Kidney (tissue), 14 donors: ENCODE measurements around the gene MMP2. TPM values are rescaled to one million over a fixed set of nuclear protein-coding genes. Genes with fewer than 3 reads are reported as not detected.

ENCODE experiments used
- DNase-seq, 5 donors: peaks; one replicate each; pipeline ENCODE4 v3.0.0-alpha.2; 2013 to 2020
- FAIRE-seq: peaks from 2 replicates; lab custom pipeline; 2012; peaks lifted over from hg19 to GRCh38; lab: Jason Lieb, UNC
- H3K27ac ChIP-seq, 2 donors: one replicate each; pipeline ENCODE4 v1.7.0; 2013; ENCODE audit warnings: low read depth in 2 of 2, low read length in 2 of 2, inconsistent platforms in 1 of 2
- H3K27me3 ChIP-seq: one replicate; pipeline ENCODE4 v1.7.1; 2013; ENCODE audit warnings: low read length, inconsistent platforms; ENCODE audit not compliant: control insufficient read depth, insufficient read depth
- H3K36me3 ChIP-seq, 3 donors: one replicate each; pipeline versions ENCODE4 v1.7.0 to v1.7.1; 2013; ENCODE audit warnings: low read length in 3 of 3, control low read depth in 1 of 3, inconsistent platforms in 1 of 3; ENCODE audit not compliant: insufficient read depth in 3 of 3, control insufficient read depth in 2 of 3
- H3K4me1 ChIP-seq, 3 donors: one replicate each; pipeline versions ENCODE4 v1.7.0 to v1.7.1; 2013; ENCODE audit warnings: low read length in 3 of 3, inconsistent platforms in 1 of 3, low read depth in 1 of 3; ENCODE audit not compliant: control insufficient read depth in 2 of 3, insufficient read depth in 2 of 3
- H3K4me3 ChIP-seq, 3 donors: one replicate each; pipeline versions ENCODE4 v1.7.0 to v1.8.1; 2013; ENCODE audit warnings: low read length in 3 of 3, control low read depth in 1 of 3, inconsistent platforms in 1 of 3
- H3K9ac ChIP-seq, 3 donors: one replicate each; pipeline versions ENCODE4 v1.7.0 to v1.7.1; 2013; ENCODE audit warnings: low read length in 3 of 3, control low read depth in 1 of 3, inconsistent platforms in 1 of 3
- H3K9me3 ChIP-seq, 3 donors: one replicate each; pipeline versions ENCODE4 v1.7.0 to v1.7.1; 2013; ENCODE audit warnings: low read length in 3 of 3, control low read depth in 1 of 3, inconsistent platforms in 1 of 3; ENCODE audit not compliant: control insufficient read depth in 2 of 3, insufficient read depth in 1 of 3
- intact Hi-C: fragments of 100-400 bp; cut with DNase I; formaldehyde crosslinking; loops from one replicate; pipeline ENCODE4 v1.11.1; 2022
- polyA plus RNA-seq: library from polyadenylated mRNA; stranded (reverse); fragments of 350-450 nt; fragmentation: Illumina TruSeq; extraction: RNeasy Lipid Tissue Mini Kit (QIAGEN cat#74804); gene quantifications from one replicate; pipeline ENCODE4 v1.2.3, GENCODE V29; 2014; ENCODE audit warnings: low read depth, low replicate concordance; ENCODE audit not compliant: insufficient read depth
- total RNA-seq: library from RNA; stranded (reverse); fragmentation: NEBNext Ultra II Directional; extraction: Animal tissue kit (Norgen Biotek cat#: 25700); gene quantifications from one replicate; pipeline ENCODE4 v1.2.1, GENCODE V29; 2021
- TF ChIP-seq, protein P1 (sequence below): IDR thresholded peaks from 3 replicates; pipeline ENCODE4 v1.5.1; 2012; ENCODE audit warnings: mild to moderate bottlenecking, moderate library complexity, borderline replicate concordance; ENCODE audit not compliant: insufficient read depth; ENCODE audit errors: extremely low read depth
- donor health status: control.
- donor health status: control.
- donor health status: control.
- donor health status: control.
- donor health status: control.
- donor health status: DM: yes; HTN: yes; CAD: no.
- donor health status: Normal renal cell carcinoma (clear cell type).

Gene MMP2
- total and polyA plus RNA-seq, 2 donors from 2014 or later = 44.3 to 101 TPM

DNA sequence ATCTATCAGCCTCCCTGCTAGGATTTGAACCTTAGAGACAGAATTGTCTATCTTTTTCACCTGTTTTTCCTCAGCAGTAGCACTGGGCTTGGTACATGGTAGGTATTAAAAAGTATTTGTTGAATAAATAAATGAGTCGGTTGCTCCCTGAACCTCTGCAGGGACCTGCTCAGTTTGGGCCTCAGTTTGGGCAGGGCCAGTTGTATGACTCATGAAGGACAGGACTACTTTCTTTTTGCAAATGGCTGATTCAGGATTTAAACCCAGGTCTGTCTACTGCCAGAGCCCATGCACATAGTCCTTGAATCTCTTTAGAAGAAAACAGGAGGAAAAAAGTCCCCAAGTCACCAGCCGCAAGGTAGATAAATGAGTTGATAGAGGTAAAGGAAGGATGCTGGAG lies 3.1 kb downstream of the MMP2 start:
- Histone ChIP-seq H3K27ac (no peak overlapping the region), H3K36me3 (peaks cover 0 to 6% (median 0%) of the 10 kb centered on the region in 3 donors), H3K4me3 (no peak overlapping the region), H3K9ac (no peak overlapping the region), H3K27me3 (peaks cover 7% of the 10 kb centered on the region), H3K4me1 (peaks cover 0 to 2% (median 0%) of the 10 kb centered on the region in 3 donors), H3K9me3 (no peaks in the 10 kb centered on the region)
- intact Hi-C loops = no loop called here
- no peak for DNase-seq
- no peak for FAIRE-seq
- TF ChIP-seq, protein P1, sequence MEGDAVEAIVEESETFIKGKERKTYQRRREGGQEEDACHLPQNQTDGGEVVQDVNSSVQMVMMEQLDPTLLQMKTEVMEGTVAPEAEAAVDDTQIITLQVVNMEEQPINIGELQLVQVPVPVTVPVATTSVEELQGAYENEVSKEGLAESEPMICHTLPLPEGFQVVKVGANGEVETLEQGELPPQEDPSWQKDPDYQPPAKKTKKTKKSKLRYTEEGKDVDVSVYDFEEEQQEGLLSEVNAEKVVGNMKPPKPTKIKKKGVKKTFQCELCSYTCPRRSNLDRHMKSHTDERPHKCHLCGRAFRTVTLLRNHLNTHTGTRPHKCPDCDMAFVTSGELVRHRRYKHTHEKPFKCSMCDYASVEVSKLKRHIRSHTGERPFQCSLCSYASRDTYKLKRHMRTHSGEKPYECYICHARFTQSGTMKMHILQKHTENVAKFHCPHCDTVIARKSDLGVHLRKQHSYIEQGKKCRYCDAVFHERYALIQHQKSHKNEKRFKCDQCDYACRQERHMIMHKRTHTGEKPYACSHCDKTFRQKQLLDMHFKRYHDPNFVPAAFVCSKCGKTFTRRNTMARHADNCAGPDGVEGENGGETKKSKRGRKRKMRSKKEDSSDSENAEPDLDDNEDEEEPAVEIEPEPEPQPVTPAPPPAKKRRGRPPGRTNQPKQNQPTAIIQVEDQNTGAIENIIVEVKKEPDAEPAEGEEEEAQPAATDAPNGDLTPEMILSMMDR = no peak

DNA sequence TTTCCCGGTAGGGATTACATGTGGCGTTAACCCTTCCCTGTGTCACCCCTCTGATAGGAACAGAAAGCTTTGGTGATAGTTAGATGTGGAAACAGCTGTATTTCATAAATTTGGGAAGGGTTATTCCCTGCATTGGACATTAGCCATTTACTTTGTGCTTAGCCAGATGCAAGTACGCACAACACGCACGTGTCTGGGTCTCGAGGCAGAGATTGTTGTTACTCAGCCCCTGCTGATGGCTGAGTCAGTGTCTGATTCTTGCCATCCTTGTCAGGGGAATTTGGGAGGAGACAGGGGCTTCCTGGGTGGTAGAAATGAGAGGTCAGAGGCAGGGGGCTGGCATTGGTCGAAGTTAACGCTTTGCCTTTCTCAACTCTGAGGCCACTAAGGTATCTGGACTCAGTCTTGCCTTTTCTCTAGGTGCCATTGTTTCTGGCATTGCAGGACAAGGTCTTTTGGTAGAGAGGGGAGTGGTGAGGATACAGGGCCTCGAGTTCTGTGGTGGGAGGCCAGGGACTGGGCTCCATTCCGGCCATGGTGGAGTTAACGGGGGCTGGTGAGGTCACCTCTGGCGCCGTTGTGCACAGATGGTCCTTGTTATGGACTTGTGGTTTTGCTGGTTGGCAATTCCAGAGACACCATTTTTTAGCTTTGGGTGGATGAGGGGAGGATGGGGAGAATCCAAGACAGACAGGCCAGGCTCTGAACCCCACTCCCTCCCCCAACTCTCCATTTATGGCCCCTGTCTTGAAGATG lies 8.2 kb downstream of the MMP2 start:
- TF ChIP-seq, protein P1 = no peak

DNA sequence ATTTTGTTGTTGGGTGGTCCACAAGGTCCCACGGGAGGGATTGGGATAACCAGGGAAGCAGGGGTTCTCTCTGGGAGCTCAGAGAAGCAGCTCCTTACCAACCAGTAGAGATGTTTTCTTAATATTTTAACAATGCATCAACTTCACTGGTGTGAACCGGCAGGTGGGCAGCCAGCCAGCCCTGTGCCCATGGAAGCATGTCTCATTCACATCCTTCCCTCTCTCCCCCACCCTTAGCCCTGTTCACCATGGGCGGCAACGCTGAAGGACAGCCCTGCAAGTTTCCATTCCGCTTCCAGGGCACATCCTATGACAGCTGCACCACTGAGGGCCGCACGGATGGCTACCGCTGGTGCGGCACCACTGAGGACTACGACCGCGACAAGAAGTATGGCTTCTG lies 9.3 kb downstream of the MMP2 start:
- no peak overlapping the region for H3K4me3 ChIP-seq
- H3K27me3 ChIP-seq = no peaks in the 10 kb centered on the region
- H3K27ac ChIP-seq = no peak overlapping the region
- TF ChIP-seq, protein P1 = no peak
- FAIRE-seq (no peak), DNase-seq (peak in 3 of 5 donors; percentile 37 to 88 (median 37))
- H3K9ac ChIP-seq = no peak overlapping the region
- H3K9me3 ChIP-seq = no peaks in the 10 kb centered on the region
- intact Hi-C loops = no loop called here
- peaks cover 0 to 6% (median 0%) of the 10 kb centered on the region in 3 donors for H3K36me3 ChIP-seq
- H3K4me1 ChIP-seq = no peaks in the 10 kb centered on the region

More for the DNA sequence above, 8.2 kb downstream of the MMP2 start:
- Histone ChIP-seq H3K9me3 (no peaks in the 10 kb centered on the region), H3K4me3 (no peak overlapping the region), H3K36me3 (peaks cover 0 to 6% (median 0%) of the 10 kb centered on the region in 3 donors), H3K27ac (no peak overlapping the region), H3K27me3 (no peaks in the 10 kb centered on the region), H3K4me1 (no peaks in the 10 kb centered on the region), H3K9ac (no peak overlapping the region)
- intact Hi-C loops = no loop called here
- DNase-seq = no peak
- FAIRE-seq = no peak
